Measurements from ENCODE around the gene GRB10.

GRCh38 chr7:50627824-50628361 is 154.8 kb downstream of the GRB10 start:
- no peak for TF ChIP-seq EZH2 (IDR thresholded peaks at IDR 0.05; ENCODE audit: borderline replicate concordance, low read depth, low read length, severe bottlenecking)
- no peak for TF ChIP-seq CTCF (IDR thresholded peaks at IDR 0.05; ENCODE audit: borderline replicate concordance, extremely low read depth, low read length, poor library complexity, severe bottlenecking)
